NCI-H146 treated with DMSO at 0.1 percent for 48 hours (cell line): ENCODE measurements around the gene FGGY.
"Not testable (repeated sequence)": the region's sequence is repeated elsewhere in the genome, so short reads cannot be mapped to it uniquely, and the experiment has no call there.

Source experiments
- DNase-seq: peaks from one replicate; lab custom pipeline; 2025; ENCODE audit not compliant: unreplicated experiment; lab: John Stamatoyannopoulos, UW

The FGGY gene

GRCh38 chr1:59346429-59346828 lies 49.5 kb downstream of the FGGY start:
- DNase-seq = no peak

- no peak for DNase-seq
Measured at GRCh38 chr1:59349101-59349500, 52.2 kb downstream of the FGGY start.

- no peak for DNase-seq
Measured at GRCh38 chr1:59350521-59350920, 53.6 kb downstream of the FGGY start.

GRCh38 chr1:59352065-59352464 lies 55.2 kb downstream of the FGGY start:
- DNase-seq = no peak

GRCh38 chr1:59353453-59353852 lies 56.6 kb downstream of the FGGY start:
- no peak for DNase-seq

- not testable (repeated sequence) for DNase-seq
Measured at GRCh38 chr1:59354239-59354638, 57.3 kb downstream of the FGGY start.

GRCh38 chr1:59354709-59355337 lies 57.9 kb downstream of the FGGY start:
- no peak for DNase-seq

- DNase-seq = no peak
Measured at GRCh38 chr1:59355361-59355760, 58.5 kb downstream of the FGGY start.

GRCh38 chr1:59356627-59357026 lies 59.7 kb downstream of the FGGY start:
- DNase-seq = no peak

GRCh38 chr1:59357645-59358320 lies 60.9 kb downstream of the FGGY start:
- no peak for DNase-seq

GRCh38 chr1:59359325-59359724 lies 62.4 kb downstream of the FGGY start:
- DNase-seq = no peak

GRCh38 chr1:59360170-59360569 lies 63.3 kb downstream of the FGGY start:
- no peak for DNase-seq

GRCh38 chr1:59360729-59361128 lies 63.8 kb downstream of the FGGY start:
- DNase-seq = no peak

GRCh38 chr1:59361766-59362165 lies 64.9 kb downstream of the FGGY start:
- DNase-seq = no peak

- DNase-seq = no peak
Measured at GRCh38 chr1:59364037-59364436, 67.1 kb downstream of the FGGY start.

- no peak for DNase-seq
Measured at GRCh38 chr1:59366346-59366745, 69.5 kb downstream of the FGGY start.

GRCh38 chr1:59367301-59368007 lies 70.6 kb downstream of the FGGY start:
- no peak for DNase-seq

- DNase-seq = no peak
Measured at GRCh38 chr1:59368008-59368670, 71.2 kb downstream of the FGGY start.

GRCh38 chr1:59375321-59376220 lies 78.7 kb downstream of the FGGY start:
- no peak for DNase-seq

- no peak for DNase-seq
Measured at GRCh38 chr1:59377350-59377904, 80.5 kb downstream of the FGGY start.
